ENCODE results near the gene PTBP1.

- no peak for TF ChIP-seq POLR2A (IDR thresholded peaks at IDR 0.05)
- TF ChIP-seq, protein P1, sequence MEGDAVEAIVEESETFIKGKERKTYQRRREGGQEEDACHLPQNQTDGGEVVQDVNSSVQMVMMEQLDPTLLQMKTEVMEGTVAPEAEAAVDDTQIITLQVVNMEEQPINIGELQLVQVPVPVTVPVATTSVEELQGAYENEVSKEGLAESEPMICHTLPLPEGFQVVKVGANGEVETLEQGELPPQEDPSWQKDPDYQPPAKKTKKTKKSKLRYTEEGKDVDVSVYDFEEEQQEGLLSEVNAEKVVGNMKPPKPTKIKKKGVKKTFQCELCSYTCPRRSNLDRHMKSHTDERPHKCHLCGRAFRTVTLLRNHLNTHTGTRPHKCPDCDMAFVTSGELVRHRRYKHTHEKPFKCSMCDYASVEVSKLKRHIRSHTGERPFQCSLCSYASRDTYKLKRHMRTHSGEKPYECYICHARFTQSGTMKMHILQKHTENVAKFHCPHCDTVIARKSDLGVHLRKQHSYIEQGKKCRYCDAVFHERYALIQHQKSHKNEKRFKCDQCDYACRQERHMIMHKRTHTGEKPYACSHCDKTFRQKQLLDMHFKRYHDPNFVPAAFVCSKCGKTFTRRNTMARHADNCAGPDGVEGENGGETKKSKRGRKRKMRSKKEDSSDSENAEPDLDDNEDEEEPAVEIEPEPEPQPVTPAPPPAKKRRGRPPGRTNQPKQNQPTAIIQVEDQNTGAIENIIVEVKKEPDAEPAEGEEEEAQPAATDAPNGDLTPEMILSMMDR (IDR thresholded peaks at IDR 0.05): no peak
These were observed 57.9 kb downstream of the PTBP1 start for GRCh38 chr19:855142-855541.
